K562 (cell line): ENCODE measurements around the gene CDC42EP1. TPM values are rescaled to one million over a fixed set of nuclear protein-coding genes. Genes with fewer than 3 reads are reported as not detected.

ENCODE experiments used
- ATAC-seq: fragments of 200-7000 bp; cut with Tn5 transposase; 3 replicates; pipeline ENCODE4 v1.9.1; 2020; ENCODE audit warnings: moderate library complexity
- BruUV-seq: library from RNA; stranded (reverse); fragments of 400-500 nt; replicated peaks from 2 replicates; lab custom pipeline; 2021; lab: Mats Ljungman, UMichigan
- CTCF ChIA-PET: fragments of 300-600 bp; formaldehyde crosslinking; extraction: SDS; loops from one replicate; lab custom pipeline; 2021; ENCODE audit warnings: low intra/inter-chr PET ratio; lab: Yijun Ruan, JAX
- POLR2A ChIA-PET: fragments of 300-600, 350-650 bp; sonication (Branson Sonifier 250); formaldehyde crosslinking; extraction: SDS; loops from one replicate; lab custom pipeline; 2021; ENCODE audit warnings: antibody characterized with exemption, inconsistent platforms; lab: Yijun Ruan, JAX
- DNase-seq, 4 experiments: peaks; one replicate each; pipeline versions ENCODE4 v3.0.0 to v3.0.0-alpha.2; 2011 to 2018; ENCODE audit warnings: low spot score in 3 of 4, mixed read lengths in 3 of 4; ENCODE audit errors: extremely low read depth in 1 of 4
- FAIRE-seq: peaks from 2 replicates; lab custom pipeline; 2011; peaks lifted over from hg19 to GRCh38; lab: Jason Lieb, UNC
- H2AFZ ChIP-seq: 2 replicates; pipeline ENCODE4 v1.6.0; 2011; ENCODE audit warnings: low read depth, low read length, control low read depth, inconsistent platforms
- H3K27ac ChIP-seq: fragments of 200-600 bp; 3 replicates; pipeline ENCODE4 v1.8.0; 2011; ENCODE audit warnings: low read depth, mild to moderate bottlenecking, control low read depth, inconsistent platforms, low read length, moderate library complexity, mixed read lengths; ENCODE audit errors: extremely low read depth
- H3K27me3 ChIP-seq, 2 experiments: fragments of 300-600 bp in 1 of 2; 2 replicates in 1 of 2; 3 replicates in 1 of 2; pipeline versions ENCODE4 v1.6.0 to v1.8.0; 2011; ENCODE audit warnings: inconsistent platforms in 2 of 2, low read length in 2 of 2, mild to moderate bottlenecking in 1 of 2, mixed read lengths in 1 of 2, moderate library complexity in 1 of 2; ENCODE audit not compliant: control insufficient read depth in 2 of 2, insufficient read depth in 2 of 2
- H3K36me3 ChIP-seq: fragments of 300-600 bp; 3 replicates; pipeline ENCODE4 v1.8.0; 2011; ENCODE audit warnings: mild to moderate bottlenecking, low read length, inconsistent platforms; ENCODE audit not compliant: control insufficient read depth, insufficient read depth
- H3K4me1 ChIP-seq, 2 experiments: fragments of 200-600 bp in 1 of 2; replicated peaks in 1 of 2; 2 replicates in 1 of 2; 3 replicates in 1 of 2; pipeline versions ENCODE4 v1.5.1 to v1.8.0; 2011; ENCODE audit warnings: inconsistent platforms in 2 of 2, low read length in 2 of 2, mild to moderate bottlenecking in 1 of 2, mixed read lengths in 1 of 2, moderate library complexity in 1 of 2; ENCODE audit not compliant: control insufficient read depth in 2 of 2, insufficient read depth in 2 of 2
- H3K4me2 ChIP-seq: 2 replicates; pipeline ENCODE4 v1.6.1; 2011; ENCODE audit warnings: low read length, control low read depth, inconsistent platforms, mixed read lengths; ENCODE audit not compliant: insufficient read depth
- H3K4me3 ChIP-seq: fragments of 200-600 bp; sonication (generic), shearing (Covaris generic); 2 replicates; pipeline ENCODE4 v1.5.1; 2016; ENCODE audit warnings: control low read depth, inconsistent platforms
- H3K79me2 ChIP-seq: fragments of 200-600 bp; 3 replicates; pipeline ENCODE4 v1.8.0; 2011; ENCODE audit warnings: low read length, inconsistent platforms; ENCODE audit not compliant: control insufficient read depth, insufficient read depth
- H3K9ac ChIP-seq, 2 experiments: 2 replicates each; pipeline versions ENCODE4 v1.6.0 to v1.6.1; 2011; ENCODE audit warnings: low read depth in 2 of 2, low read length in 2 of 2, control low read depth in 1 of 2, inconsistent platforms in 1 of 2, mild to moderate bottlenecking in 1 of 2, mixed read lengths in 1 of 2; ENCODE audit not compliant: insufficient read depth in 1 of 2
- H3K9me1 ChIP-seq: one replicate; pipeline ENCODE4 v1.6.0; 2011; ENCODE audit warnings: inconsistent platforms, mild to moderate bottlenecking, low read length, moderate library complexity; ENCODE audit not compliant: control insufficient read depth, insufficient read depth
- H3K9me3 ChIP-seq: replicated peaks from 2 replicates; pipeline ENCODE4 v1.5.1; 2011; ENCODE audit warnings: low read depth, low read length, inconsistent platforms; ENCODE audit not compliant: control insufficient read depth, insufficient read depth
- H4K20me1 ChIP-seq: replicated peaks from 2 replicates; pipeline ENCODE4 v1.6.1; 2011; ENCODE audit warnings: low read length, inconsistent platforms, mixed read lengths; ENCODE audit not compliant: control insufficient read depth, insufficient read depth
- ARID3B ChIP-seq: fragments of 250-450 bp; sonication (Bioruptor Pico); IDR thresholded peaks from 2 replicates; pipeline ENCODE4 v1.4.0; 2020; ENCODE audit warnings: borderline replicate concordance
- CREB1 ChIP-seq, 2 experiments: sonication (generic) in 1 of 2; formaldehyde crosslinking in 1 of 2; IDR thresholded peaks; 2 replicates each; pipeline versions ENCODE4 v1.6.1 to v1.8.0; 2012 to 2022; ENCODE audit warnings: inconsistent platforms in 1 of 2, mild to moderate bottlenecking in 1 of 2, missing genetic modification reagents in 1 of 2, moderate library complexity in 1 of 2
- DACH1 ChIP-seq: fragments of 450-650 bp; IDR thresholded peaks from 2 replicates; pipeline ENCODE4 v1.6.1; 2018; ENCODE audit not compliant: partially characterized antibody
- ESRRB ChIP-seq: fragments of 250-450 bp; sonication (Bioruptor Pico); IDR thresholded peaks from 2 replicates; pipeline ENCODE4 v1.5.0; 2020; ENCODE audit warnings: mild to moderate bottlenecking, moderate library complexity, borderline replicate concordance
- HSF4 ChIP-seq: fragments of 250-450 bp; sonication (Bioruptor Pico); IDR thresholded peaks from 2 replicates; pipeline ENCODE4 v2.1.2; 2022; ENCODE audit warnings: mild to moderate bottlenecking, moderate library complexity, borderline replicate concordance
- MBD2 ChIP-seq: sonication (generic); IDR thresholded peaks from 2 replicates; pipeline ENCODE4 v1.6.1; 2016; ENCODE audit warnings: low read depth, borderline replicate concordance
- MEF2D ChIP-seq: conservative IDR thresholded peaks from 2 replicates; pipeline ENCODE4 v1.6.1; 2016; ENCODE audit warnings: low read depth, missing genetic modification characterization, missing compliant biosample characterization
- MLLT1 ChIP-seq, 2 experiments: fragments of 450-650 bp; IDR thresholded peaks; 2 replicates each; pipeline ENCODE4 v1.6.1; 2016
- PHF20 ChIP-seq: fragments of 450-650 bp; IDR thresholded peaks from 2 replicates; pipeline ENCODE4 v1.6.1; 2018; ENCODE audit not compliant: partially characterized antibody
- SAFB2 ChIP-seq: fragments of 200-400 bp; formaldehyde crosslinking; IDR thresholded peaks from 2 replicates; pipeline ENCODE4 v1.6.1; 2018; ENCODE audit warnings: borderline replicate concordance, low read length, low read depth, moderate library complexity; ENCODE audit not compliant: severe bottlenecking
- SREBF1 ChIP-seq: fragments of 150-350 bp; IDR thresholded peaks from 2 replicates; pipeline ENCODE4 v1.6.1; 2014; ENCODE audit warnings: antibody characterized with exemption, low read depth, low read length, borderline replicate concordance
- TEAD1 ChIP-seq, 2 experiments: fragments of 450-650 bp in 1 of 2; sonication (generic) in 1 of 2; formaldehyde crosslinking; IDR thresholded peaks; 2 replicates each; pipeline versions ENCODE4 v1.4.0 to v1.8.0; 2020 to 2022; ENCODE audit warnings: mild to moderate bottlenecking in 2 of 2, missing genetic modification reagents in 1 of 2
- WHSC1 ChIP-seq: IDR thresholded peaks from one replicate; pipeline ENCODE4 v1.6.1; 2012; ENCODE audit warnings: low read length, control low read depth, inconsistent platforms
- ZNF79 ChIP-seq: fragments of 250-450 bp; sonication (Bioruptor Pico); IDR thresholded peaks from 2 replicates; pipeline ENCODE4 v1.4.0; 2020; ENCODE audit warnings: low read depth, mild to moderate bottlenecking, moderate library complexity
- WGBS: fragments of 100-300 bp; shearing (Covaris generic); methylation state at CpG from one replicate; pipeline ENCODE4 v1.1.6; 2016; ENCODE audit warnings: low coverage, mixed read lengths; ENCODE audit not compliant: insufficient coverage; ENCODE audit errors: missing lambda C conversion rate; 5-methylcytosine and 5-hydroxymethylcytosine counted together
- in situ Hi-C: fragments of 300-500 bp; cut with MboI; formaldehyde crosslinking; loops from 4 replicates; pipeline ENCODE4 v1.15.0; 2018; ENCODE audit warnings: inconsistent platforms, mixed read lengths
- intact Hi-C: fragments of 100-400 bp; cut with micrococcal nuclease; formaldehyde crosslinking; loops from 2 replicates; pipeline ENCODE4 v1.14.2; 2022
- polyA plus RNA-seq, 8 experiments: library from polyadenylated mRNA; depleted of rRNA in 4 of 8; stranded (reverse) in 5 of 8; unstranded in 3 of 8; fragments of >200 nt; fragmentation: Nextera tagmentation in 2 of 8; fragmentation: Illumina TruSeq in 1 of 8; extraction: Ambion mirVana in 2 of 8; extraction: Trizol in 1 of 8; gene quantifications; 2 replicates each; pipeline versions ENCODE4 v1.2.1 to v1.2.3, GENCODE V29; 2011 to 2014; ENCODE audit warnings: inconsistent platforms in 1 of 8, missing spikeins in 1 of 8
- total RNA-seq, 7 experiments: library from RNA; depleted of rRNA in 6 of 7; stranded (reverse); fragments of >200 nt in 6 of 7; fragmentation: Illumina TruSeq in 2 of 7; extraction: Trizol in 2 of 7; gene quantifications; 2 replicates each; pipeline versions ENCODE4 v1.2.1 to v1.2.3, GENCODE V29; 2011 to 2021; ENCODE audit warnings: low replicate concordance in 1 of 7

The CDC42EP1 gene
- total and polyA plus RNA-seq, 9 of the 15 experiments (the other 6 are each of a cell fraction or from before 2014, with no cell fraction given): 0.67 to 70.2 (median 7.3) TPM

- H3K36me3 ChIP-seq: no peaks in the 10 kb centered on the region
- ChIA-PET CTCF (interaction anchor here (0.5 to 2.1 kb wide), 5 partner anchors 16 to 503 kb away, joined by 3 to 16 read pairs (median 11); no protein-coding TSS in a partner anchor), POLR2A (interaction anchor here (0.6 to 0.7 kb wide), 3 partner anchors 16 to 38 kb away, joined by 3 to 4 read pairs (median 3); no protein-coding TSS in a partner anchor)
- 68% methylated on average over 9 of the region's 28 CpGs for WGBS
- no peaks in the 10 kb centered on the region for H3K9me1 ChIP-seq
- BruUV-seq: no TSS peak
- intact Hi-C loops: loop anchor here (1.0 kb wide), 2 partner anchors 21 to 46 kb away; no protein-coding TSS in a partner anchor
- no peak overlapping the region for H3K4me3 ChIP-seq
- no peak overlapping the region for H3K27ac ChIP-seq
- in situ Hi-C loops: loop anchor here (10.0 kb wide), 1 partner anchor 429 kb away; no protein-coding TSS in a partner anchor
- TF ChIP-seq MBD2 (no peak), SREBF1 (no peak), TEAD1 (CRISPR knock-in tag; IDR thresholded peaks at IDR 0.05) (no peak), ARID3B (CRISPR knock-in tag) (no peak), ESRRB (CRISPR knock-in tag) (no peak), SAFB2 (no peak), MEF2D (no peak), MLLT1 (IDR thresholded peaks at IDR 0.05) (no peak), PHF20 (no peak), HSF4 (no peak), DACH1 (no peak), ZNF79 (CRISPR knock-in tag) (no peak), CREB1 (IDR thresholded peaks at IDR 0.05) (no peak), CREB1 (CRISPR knock-in tag; IDR thresholded peaks at IDR 0.05) (no peak), WHSC1 (no peak)
- FAIRE-seq (no peak), DNase-seq (peak in 2 of 4 experiments; percentile 57 to 62), ATAC-seq (peak; percentile 18; the same call in 1 of the 3 replicates)
- peak overlapping the region in 1 of 2 experiments; percentile 45; a peak in 2 of 4 replicates for H3K9ac ChIP-seq
- no peaks in the 10 kb centered on the region for H3K79me2 ChIP-seq
- H3K27me3 ChIP-seq: no peaks in the 10 kb centered on the region
- H3K4me2 ChIP-seq: no peak overlapping the region
- H3K4me1 ChIP-seq: peaks cover 0 to 21% of the 10 kb centered on the region in 2 experiments; a peak in 3 of 5 replicates
- no peaks in the 10 kb centered on the region for H3K9me3 ChIP-seq
- no peaks in the 10 kb centered on the region for H4K20me1 ChIP-seq
- H2AFZ ChIP-seq: no peak overlapping the region
Measured at GRCh38 chr22:37545703-37546436, 14.4 kb upstream of the CDC42EP1 start.
